Small intestine (tissue), 16 donors: ENCODE measurements around the gene INHBE. TPM values are rescaled to one million over a fixed set of nuclear protein-coding genes. Genes with fewer than 3 reads are reported as not detected.
A peak's percentile ranks its signal among the peaks of the same experiment; 100 is the strongest.
"Not testable (repeated sequence)": the region's sequence is repeated elsewhere in the genome, so short reads cannot be mapped to it uniquely, and the experiment has no call there.

ENCODE experiments used
- DNase-seq, 2 donors: peaks; one replicate each; pipeline versions ENCODE4 v3.0.0 to v3.0.0-alpha.2; 2013
- FAIRE-seq: peaks from 2 replicates; lab custom pipeline; 2012; peaks lifted over from hg19 to GRCh38; lab: Jason Lieb, UNC
- H3K27ac ChIP-seq, 3 donors: one replicate each; pipeline ENCODE4 v1.5.1; 2013; ENCODE audit warnings: low read length in 2 of 3, mild to moderate bottlenecking in 2 of 3, control low read depth in 1 of 3, inconsistent platforms in 1 of 3, low read depth in 1 of 3, moderate library complexity in 1 of 3
- H3K27me3 ChIP-seq, 3 donors: one replicate each; pipeline ENCODE4 v1.6.1; 2013; ENCODE audit warnings: low read length in 3 of 3, inconsistent platforms in 1 of 3; ENCODE audit not compliant: control insufficient read depth in 3 of 3, insufficient read depth in 3 of 3
- H3K36me3 ChIP-seq, 3 donors: one replicate each; pipeline ENCODE4 v1.6.1; 2013; ENCODE audit warnings: low read length in 3 of 3, inconsistent platforms in 1 of 3, low read depth in 1 of 3, mild to moderate bottlenecking in 1 of 3, moderate library complexity in 1 of 3; ENCODE audit not compliant: control insufficient read depth in 3 of 3, insufficient read depth in 2 of 3
- H3K4me1 ChIP-seq, 3 donors: one replicate each; pipeline ENCODE4 v1.6.1; 2013; ENCODE audit warnings: low read length in 2 of 3, inconsistent platforms in 1 of 3, low read depth in 1 of 3, mild to moderate bottlenecking in 1 of 3, moderate library complexity in 1 of 3; ENCODE audit not compliant: control insufficient read depth in 3 of 3, insufficient read depth in 2 of 3
- H3K4me3 ChIP-seq, 3 donors: one replicate each; pipeline ENCODE4 v1.5.1; 2013; ENCODE audit warnings: low read length in 3 of 3, control low read depth in 1 of 3, inconsistent platforms in 1 of 3, low read depth in 1 of 3, mild to moderate bottlenecking in 1 of 3, moderate library complexity in 1 of 3
- H3K9me3 ChIP-seq, 2 donors: one replicate each; pipeline ENCODE4 v1.6.1; 2013; ENCODE audit warnings: low read depth in 1 of 2, low read length in 1 of 2; ENCODE audit not compliant: control insufficient read depth in 2 of 2, insufficient read depth in 1 of 2
- WGBS, 3 donors: extraction: QIAGEN DNeasy Blood & Tissue Kit; methylation state at CpG; one replicate each; pipeline ENCODE4 v1.1.7; 2013; 5-methylcytosine and 5-hydroxymethylcytosine counted together
- long read RNA-seq, 10 donors: transcript quantifications; one replicate each; lab custom pipeline, GENCODE V29; 2026
- polyA plus RNA-seq, 4 donors: library from polyadenylated mRNA; stranded (reverse) in 3 of 4; unstranded in 1 of 4; fragments of 200-250 nt in 3 of 4; fragments of 120-200 nt in 1 of 4; gene quantifications; one replicate each; pipeline versions ENCODE4 v1.2.1 to v1.2.3, GENCODE V29; 2013
- donor health status: healthy with polysubstance abuse.
- donor health status: control.
- donor health status: control.
- donor health status: Bipolar disorder and iron deficiency.
- donor health status: healthy.

The INHBE gene, protein sequence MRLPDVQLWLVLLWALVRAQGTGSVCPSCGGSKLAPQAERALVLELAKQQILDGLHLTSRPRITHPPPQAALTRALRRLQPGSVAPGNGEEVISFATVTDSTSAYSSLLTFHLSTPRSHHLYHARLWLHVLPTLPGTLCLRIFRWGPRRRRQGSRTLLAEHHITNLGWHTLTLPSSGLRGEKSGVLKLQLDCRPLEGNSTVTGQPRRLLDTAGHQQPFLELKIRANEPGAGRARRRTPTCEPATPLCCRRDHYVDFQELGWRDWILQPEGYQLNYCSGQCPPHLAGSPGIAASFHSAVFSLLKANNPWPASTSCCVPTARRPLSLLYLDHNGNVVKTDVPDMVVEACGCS
- 1 to 10 TPM in 1 of 4 donors, under 1 TPM in 1, not detected in 2; 0.21 to 1.4 TPM for polyA plus RNA-seq
- long read RNA-seq, donor 1, result 0 reads
- long read RNA-seq, donor 2, result 0 reads
- long read RNA-seq, donor 3, result 0 reads
- long read RNA-seq, donor 4, result 0 reads
- long read RNA-seq, donor 5, result 0 reads
- long read RNA-seq, donor 6, partial matches to known transcripts, result 0 of 1 reads
- long read RNA-seq, donor 6, other reads (novel, unspliced or antisense), result 0 of 1 reads
- long read RNA-seq, donor 7, result 0 reads
- long read RNA-seq, donor 8, result 0 reads
- long read RNA-seq, donor 9, result 0 reads
- long read RNA-seq, donor 10, result 0 reads

DNA sequence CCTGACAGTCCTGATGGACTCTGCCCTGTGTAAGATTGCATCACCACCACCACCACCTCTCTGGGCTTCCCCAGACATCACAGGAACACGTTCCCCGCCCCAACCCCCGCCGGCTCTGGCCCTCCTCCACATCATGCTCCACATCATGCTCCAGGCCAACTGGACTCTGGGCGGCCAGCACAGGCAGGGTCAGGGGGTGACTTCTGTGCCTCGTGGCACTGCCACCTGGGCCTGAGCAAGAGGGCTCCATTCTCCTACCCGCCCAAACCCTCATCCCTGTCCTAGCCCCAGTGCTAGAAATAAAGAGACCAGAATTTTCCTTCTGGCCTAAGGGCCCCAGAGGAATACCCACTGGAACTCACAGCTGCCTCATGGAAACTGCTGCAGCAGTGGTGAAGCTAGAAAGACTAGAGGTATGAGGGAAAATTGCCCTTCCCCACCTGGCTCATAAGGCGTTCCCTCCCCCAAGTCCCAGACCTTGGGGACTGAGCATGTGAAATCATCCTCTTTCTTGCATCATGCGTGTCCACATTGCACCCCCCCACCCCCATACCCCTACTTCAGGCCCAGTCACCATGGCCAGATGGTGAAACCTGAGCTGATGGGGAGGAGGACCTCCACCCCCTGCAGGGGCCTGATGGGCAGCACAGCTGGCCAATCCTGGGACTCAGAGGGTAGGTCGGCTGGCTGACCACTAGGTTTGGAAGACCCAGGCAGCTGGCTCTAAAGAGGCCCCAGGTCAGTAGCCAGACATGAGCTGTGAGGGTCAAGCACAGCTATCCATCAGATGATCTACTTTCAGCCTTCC lies at the start of gene INHBE:
Gene INHBE, plus strand, starts transcription at position 742 of the 808 bp plus-strand sequence. CDS start 230 bp downstream, outside the sequence.
- DNase-seq (peak in 1 of 2 donors; percentile 89), FAIRE-seq (no peak)
- 44 to 58% (median 57%) methylated on average over 10 of the region's 10 CpGs for WGBS, 3 donors
- Histone ChIP-seq H3K27ac (peak within 1 kb of the TSS in 1 of 3 donors; percentile 67), H3K36me3 (no peaks in the 10 kb centered on the region), H3K27me3 (no peaks in the 10 kb centered on the region), H3K4me1 (peaks cover 0 to 65% (median 0%) of the 10 kb centered on the region in 3 donors), H3K4me3 (no peak within 1 kb of the TSS), H3K9me3 (no peaks in the 10 kb centered on the region)

DNA sequence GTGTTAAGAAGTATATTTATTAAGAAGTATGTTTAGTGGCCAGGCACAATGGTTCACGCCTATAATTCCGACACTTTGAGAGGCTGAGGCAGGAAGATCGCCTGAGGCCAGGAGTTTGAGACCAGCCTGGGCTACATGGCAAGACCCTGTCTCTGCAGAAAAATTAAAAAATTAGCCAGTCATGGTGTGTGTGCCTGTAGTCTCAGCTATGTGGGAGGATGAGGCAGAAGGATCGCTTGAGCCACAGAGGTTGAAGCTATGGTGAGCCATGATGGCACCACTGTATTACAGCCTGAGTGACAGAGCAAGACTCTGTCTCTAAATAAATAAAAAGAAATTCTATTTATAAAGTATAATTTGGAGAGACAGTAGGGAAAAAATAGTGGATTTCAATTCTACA lies 44.6 kb upstream of the INHBE start:
- no peaks in the 10 kb centered on the region for H3K27me3 ChIP-seq
- H3K4me3 ChIP-seq, result no peak overlapping the region
- peaks cover 0 to 11% (median 0%) of the 10 kb centered on the region in 3 donors for H3K36me3 ChIP-seq
- 94 to 98% (median 97%) methylated on average over 4 of the region's 4 CpGs for WGBS, 3 donors
- no peaks in the 10 kb centered on the region for H3K4me1 ChIP-seq
- DNase-seq (no peak), FAIRE-seq (no peak)
- H3K27ac ChIP-seq, result no peak overlapping the region
- no peaks in the 10 kb centered on the region for H3K9me3 ChIP-seq

DNA sequence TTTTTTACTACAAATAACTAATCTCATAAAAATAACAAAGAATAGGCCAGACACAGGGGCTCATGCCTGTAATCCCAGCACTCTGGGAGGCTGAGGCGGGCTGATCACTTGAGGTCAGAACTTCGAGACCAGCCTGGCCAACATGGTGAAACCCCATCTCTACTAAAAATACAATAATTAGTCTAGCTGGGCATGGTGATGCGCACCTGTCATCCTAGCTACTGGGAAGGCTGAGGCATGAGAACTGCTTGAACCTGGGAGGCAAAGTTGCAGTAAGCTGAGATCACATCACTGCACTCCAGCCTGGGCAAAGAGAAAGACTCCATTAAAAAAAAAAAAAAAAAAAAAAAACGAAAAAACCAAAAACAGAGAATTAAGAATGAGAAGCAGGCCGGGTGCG lies 40.9 kb upstream of the INHBE start:
- H3K36me3 ChIP-seq, H3K27ac ChIP-seq, FAIRE-seq, DNase-seq, H3K4me3 ChIP-seq, H3K4me1 ChIP-seq, H3K9me3 ChIP-seq, H3K27me3 ChIP-seq: not testable (repeated sequence)
- 94 to 99% (median 96%) methylated on average over 5 to 6 of the region's 6 CpGs for WGBS, 3 donors

DNA sequence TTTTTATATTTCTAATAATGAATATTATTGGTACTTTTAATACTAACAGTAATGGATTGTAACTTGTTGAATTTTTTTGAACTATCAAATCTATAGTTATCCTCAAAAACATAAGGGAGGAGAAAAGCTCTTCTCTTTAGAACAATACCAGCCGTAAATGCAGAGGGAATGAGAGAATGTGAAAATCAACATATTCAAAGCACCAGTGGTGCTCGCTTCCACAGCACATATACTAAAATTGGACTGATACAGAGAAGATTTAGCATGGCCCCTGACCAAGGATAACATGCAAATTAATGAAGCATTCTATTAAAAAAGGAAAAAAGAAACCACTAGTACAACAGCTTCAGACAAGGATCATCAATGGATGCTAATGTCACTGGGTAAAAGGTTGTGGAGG lies 40.0 kb upstream of the INHBE start:
- Histone ChIP-seq H3K9me3 (no peaks in the 10 kb centered on the region), H3K4me1 (no peaks in the 10 kb centered on the region), H3K4me3 (no peak overlapping the region), H3K36me3 (peaks cover 0 to 10% (median 0%) of the 10 kb centered on the region in 3 donors), H3K27ac (no peak overlapping the region), H3K27me3 (no peaks in the 10 kb centered on the region)
- WGBS, 3 donors, result 84 to 96% (median 95%) methylated on average over 2 of the region's 2 CpGs
- no peak for DNase-seq
- no peak for FAIRE-seq

DNA sequence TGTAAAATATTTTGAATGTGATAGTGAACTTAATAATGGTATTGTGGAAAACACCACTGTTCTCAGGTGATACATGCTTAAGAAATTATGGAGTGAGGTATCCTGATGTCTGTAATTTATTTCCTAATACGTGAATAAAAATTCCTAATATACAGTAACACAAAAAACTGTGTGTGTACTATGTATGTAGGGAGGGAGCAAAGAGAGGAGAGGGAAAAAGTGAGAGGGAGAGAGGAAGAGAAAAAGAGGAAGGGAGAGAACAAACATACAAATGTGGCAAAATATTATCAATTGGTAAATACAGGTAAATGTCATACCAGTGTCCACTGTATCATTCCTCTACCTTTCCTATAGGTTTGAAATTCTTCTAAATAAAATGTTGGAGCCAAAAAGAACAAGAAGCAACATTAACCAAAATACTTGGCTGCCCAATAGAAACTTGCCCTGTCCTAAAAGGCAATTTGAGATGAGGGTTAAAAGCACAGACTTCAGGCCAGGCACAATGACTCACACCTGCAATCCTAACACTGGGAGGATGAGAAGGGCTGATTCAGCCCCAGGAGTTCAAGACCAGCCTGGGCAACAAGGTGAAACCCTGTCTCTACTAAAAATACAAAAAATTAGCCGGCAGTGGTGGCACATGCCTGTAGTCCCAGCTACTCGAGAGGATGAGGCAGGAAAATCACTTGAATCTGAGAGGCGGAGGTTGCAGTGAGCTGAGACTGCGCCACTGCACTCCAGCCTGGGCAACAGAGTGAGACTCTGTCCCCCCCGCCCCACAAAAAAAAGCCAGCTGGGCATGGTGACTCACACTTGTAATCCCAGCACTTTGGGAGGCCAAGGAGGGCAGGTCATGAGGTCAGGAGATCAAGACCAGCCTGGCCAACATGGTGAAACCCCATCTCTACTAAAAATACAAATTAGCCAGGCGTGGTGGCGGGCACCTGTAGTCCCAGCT lies 38.8 kb upstream of the INHBE start:
- WGBS, 3 donors, result 88 to 94% (median 91%) methylated on average over 8 of the region's 8 CpGs
- no peak overlapping the region for H3K27ac ChIP-seq

DNA sequence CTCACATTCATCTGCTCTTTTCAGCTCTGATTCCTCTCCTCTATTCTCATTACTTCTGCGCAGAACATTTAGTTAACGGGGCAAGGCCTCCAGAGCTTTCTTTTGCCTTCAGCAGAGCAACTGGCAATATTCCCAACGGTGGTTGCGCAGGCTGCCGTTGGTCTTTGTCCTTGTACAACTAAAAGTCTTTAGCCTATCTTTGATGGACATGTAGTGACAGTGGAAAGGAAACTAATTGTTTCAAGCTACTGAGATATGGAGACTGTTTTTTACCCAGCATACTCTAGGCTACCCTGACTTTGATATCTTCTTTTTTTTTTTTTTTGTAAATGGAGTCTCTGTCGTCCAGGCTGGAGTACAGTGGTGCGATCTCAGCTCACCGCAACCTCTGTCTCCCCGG lies 36.9 kb upstream of the INHBE start:
- H3K4me1 ChIP-seq, result no peaks in the 10 kb centered on the region
- H3K27ac ChIP-seq, result no peak overlapping the region
- H3K4me3 ChIP-seq, result no peak overlapping the region
- H3K27me3 ChIP-seq, result no peaks in the 10 kb centered on the region
- H3K36me3 ChIP-seq, result peaks cover 0 to 25% (median 8%) of the 10 kb centered on the region in 3 donors
- FAIRE-seq, result no peak
- H3K9me3 ChIP-seq, result no peaks in the 10 kb centered on the region
- whole genome bisulfite sequencing, 3 donors, result 85 to 87% (median 85%) methylated on average over 9 of the region's 9 CpGs
- no peak for DNase-seq

More for the DNA sequence above, 38.8 kb upstream of the INHBE start:
- Histone ChIP-seq H3K4me1 (no peaks in the 10 kb centered on the region), H3K4me3 (no peak overlapping the region), H3K9me3 (no peaks in the 10 kb centered on the region), H3K27me3 (no peaks in the 10 kb centered on the region), H3K36me3 (peaks cover 0 to 11% (median 2%) of the 10 kb centered on the region in 3 donors)
- DNase-seq, result no peak
- FAIRE-seq, result no peak

DNA sequence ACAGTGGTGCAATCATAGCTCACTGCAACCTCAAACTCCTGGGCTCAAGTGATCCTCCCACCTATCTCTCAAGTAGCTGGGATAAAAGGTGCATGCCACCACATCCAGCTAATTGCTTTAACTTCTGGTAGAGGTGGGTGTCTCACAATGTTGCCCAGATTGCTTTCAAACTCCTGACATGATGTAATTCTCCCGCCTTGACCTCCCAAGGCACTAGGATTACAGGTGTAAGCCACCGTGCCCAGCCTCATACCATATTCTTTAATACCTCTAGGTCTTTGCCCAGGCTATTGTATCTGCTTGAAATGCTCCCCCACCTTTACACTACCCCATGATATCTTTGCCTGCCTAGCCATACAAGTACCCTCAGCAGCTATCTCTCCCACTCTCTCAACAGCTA lies 35.6 kb upstream of the INHBE start:
- no peak overlapping the region for H3K27ac ChIP-seq
- no peak for FAIRE-seq
- no peaks in the 10 kb centered on the region for H3K27me3 ChIP-seq
- no peak overlapping the region for H3K4me3 ChIP-seq
- 94 to 97% (median 97%) methylated on average over 2 of the region's 2 CpGs for WGBS, 3 donors
- no peaks in the 10 kb centered on the region for H3K4me1 ChIP-seq
- no peaks in the 10 kb centered on the region for H3K9me3 ChIP-seq
- no peak for DNase-seq
- peaks cover 0 to 30% (median 8%) of the 10 kb centered on the region in 3 donors for H3K36me3 ChIP-seq
